ENCODE results near the gene LCN12. TPM values are rescaled to one million over a fixed set of nuclear protein-coding genes. Genes with fewer than 3 reads are reported as not detected.

The LCN12 gene
- total and polyA plus RNA-seq, 2 donors from 2014 or later = 35.5 to 42.9 TPM

- H3K27me3 ChIP-seq (ENCODE audit: control insufficient read depth, insufficient read depth, low read length) = no peaks in the 10 kb centered on the region
- TF ChIP-seq, protein P1, sequence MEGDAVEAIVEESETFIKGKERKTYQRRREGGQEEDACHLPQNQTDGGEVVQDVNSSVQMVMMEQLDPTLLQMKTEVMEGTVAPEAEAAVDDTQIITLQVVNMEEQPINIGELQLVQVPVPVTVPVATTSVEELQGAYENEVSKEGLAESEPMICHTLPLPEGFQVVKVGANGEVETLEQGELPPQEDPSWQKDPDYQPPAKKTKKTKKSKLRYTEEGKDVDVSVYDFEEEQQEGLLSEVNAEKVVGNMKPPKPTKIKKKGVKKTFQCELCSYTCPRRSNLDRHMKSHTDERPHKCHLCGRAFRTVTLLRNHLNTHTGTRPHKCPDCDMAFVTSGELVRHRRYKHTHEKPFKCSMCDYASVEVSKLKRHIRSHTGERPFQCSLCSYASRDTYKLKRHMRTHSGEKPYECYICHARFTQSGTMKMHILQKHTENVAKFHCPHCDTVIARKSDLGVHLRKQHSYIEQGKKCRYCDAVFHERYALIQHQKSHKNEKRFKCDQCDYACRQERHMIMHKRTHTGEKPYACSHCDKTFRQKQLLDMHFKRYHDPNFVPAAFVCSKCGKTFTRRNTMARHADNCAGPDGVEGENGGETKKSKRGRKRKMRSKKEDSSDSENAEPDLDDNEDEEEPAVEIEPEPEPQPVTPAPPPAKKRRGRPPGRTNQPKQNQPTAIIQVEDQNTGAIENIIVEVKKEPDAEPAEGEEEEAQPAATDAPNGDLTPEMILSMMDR (IDR thresholded peaks at IDR 0.05; ENCODE audit: borderline replicate concordance, extremely low read depth, insufficient read depth) = no peak
- DNase-seq (peak in 3 of 5 donors; percentile 38 to 69 (median 56)), FAIRE-seq (no peak)
- no peaks in the 10 kb centered on the region for H3K36me3 ChIP-seq (ENCODE audit: control insufficient read depth in 2 of 3, insufficient read depth in 3 of 3, low read length in 3 of 3)
- peaks cover 0 to 10% (median 5%) of the 10 kb centered on the region in 3 donors for H3K4me1 ChIP-seq (ENCODE audit: control insufficient read depth in 2 of 3, insufficient read depth in 2 of 3, low read depth in 1 of 3, low read length in 3 of 3)
- no peak overlapping the region for H3K9ac ChIP-seq (ENCODE audit: low read length in 3 of 3)
- no peak overlapping the region for H3K27ac ChIP-seq (ENCODE audit: low read depth in 2 of 2, low read length in 2 of 2)
- H3K4me3 ChIP-seq (ENCODE audit: low read length in 3 of 3) = no peak overlapping the region
- intact Hi-C loops (cut with DNase I) = loop anchor here (10.0 kb wide), 1 partner anchor 72 kb away; the partner anchor contains the start of gene ABCA2
- H3K9me3 ChIP-seq (ENCODE audit: control insufficient read depth in 2 of 3, insufficient read depth in 1 of 3, low read length in 3 of 3) = no peaks in the 10 kb centered on the region
These were observed 1.1 kb downstream of the LCN12 start for GRCh38 chr9:136952876-136953770.

- peak in 2 of 5 donors; percentile 50 to 74 for DNase-seq
- intact Hi-C loops (cut with DNase I) = loop anchor here (10.0 kb wide), 1 partner anchor 71 kb away; the partner anchor contains the start of gene ABCA2
- Histone ChIP-seq H3K4me3 (ENCODE audit: low read length in 3 of 3) (no peak overlapping the region), H3K27me3 (ENCODE audit: control insufficient read depth, insufficient read depth, low read length) (no peaks in the 10 kb centered on the region), H3K4me1 (ENCODE audit: control insufficient read depth in 2 of 3, insufficient read depth in 2 of 3, low read depth in 1 of 3, low read length in 3 of 3) (peaks cover 0 to 8% (median 4%) of the 10 kb centered on the region in 3 donors), H3K36me3 (ENCODE audit: control insufficient read depth in 2 of 3, insufficient read depth in 3 of 3, low read length in 3 of 3) (no peaks in the 10 kb centered on the region), H3K9ac (ENCODE audit: low read length in 3 of 3) (no peak overlapping the region), H3K9me3 (ENCODE audit: control insufficient read depth in 2 of 3, insufficient read depth in 1 of 3, low read length in 3 of 3) (no peaks in the 10 kb centered on the region), H3K27ac (ENCODE audit: low read depth in 2 of 2, low read length in 2 of 2) (no peak overlapping the region)
- TF ChIP-seq, protein P1 (IDR thresholded peaks at IDR 0.05; ENCODE audit: borderline replicate concordance, extremely low read depth, insufficient read depth) = no peak
- no peak for FAIRE-seq
These were observed 1.7 kb downstream of the LCN12 start for GRCh38 chr9:136953771-136954269.

DNA sequence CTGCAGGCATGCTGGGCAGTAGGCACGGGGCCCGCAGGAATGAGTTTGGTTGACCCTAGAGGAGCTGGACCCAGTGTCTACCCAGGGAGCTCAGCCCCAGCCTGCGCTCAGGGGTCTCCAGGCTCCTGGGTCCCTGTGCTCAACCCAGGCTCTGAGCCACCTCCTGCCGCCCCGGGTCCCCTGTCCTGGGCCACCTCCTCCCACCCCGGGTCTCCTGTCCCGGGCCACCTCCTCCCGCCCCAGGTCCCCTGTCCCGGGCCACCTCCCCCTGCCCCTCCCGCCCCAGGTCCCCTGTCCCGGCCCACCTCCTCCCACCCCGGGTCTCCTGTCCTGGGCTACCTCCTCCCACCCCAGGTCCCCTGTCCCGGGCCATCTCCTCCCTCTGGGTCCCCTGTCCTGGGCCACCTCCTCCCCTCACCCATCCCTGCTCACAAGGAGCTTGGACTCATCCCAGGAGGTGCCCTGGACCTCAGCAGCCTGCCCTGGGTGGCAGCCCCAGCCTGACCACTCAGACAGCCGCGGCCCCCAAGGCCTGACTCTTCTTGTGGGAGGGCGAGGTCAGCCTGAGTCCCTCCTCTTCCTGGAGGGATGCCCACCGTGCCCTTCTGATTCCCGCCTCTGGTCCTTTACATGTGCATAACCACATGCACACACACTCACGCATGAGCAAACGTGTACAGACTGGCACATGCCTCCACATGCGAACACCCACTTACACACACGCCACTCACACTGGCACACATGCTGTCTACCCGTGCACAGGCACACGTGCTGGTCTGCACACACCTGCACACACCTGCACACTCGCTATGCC lies 2.4 kb downstream of the LCN12 start:
- Histone ChIP-seq H3K27me3 (ENCODE audit: control insufficient read depth, insufficient read depth, low read length) (no peaks in the 10 kb centered on the region), H3K36me3 (ENCODE audit: control insufficient read depth in 2 of 3, insufficient read depth in 3 of 3, low read length in 3 of 3) (no peaks in the 10 kb centered on the region), H3K27ac (ENCODE audit: low read depth in 2 of 2, low read length in 2 of 2) (no peak overlapping the region), H3K4me1 (ENCODE audit: control insufficient read depth in 2 of 3, insufficient read depth in 2 of 3, low read depth in 1 of 3, low read length in 3 of 3) (peaks cover 0 to 7% (median 0%) of the 10 kb centered on the region in 3 donors), H3K4me3 (ENCODE audit: low read length in 3 of 3) (no peak overlapping the region), H3K9me3 (ENCODE audit: control insufficient read depth in 2 of 3, insufficient read depth in 1 of 3, low read length in 3 of 3) (no peaks in the 10 kb centered on the region), H3K9ac (ENCODE audit: low read length in 3 of 3) (no peak overlapping the region)
- TF ChIP-seq, protein P1 (IDR thresholded peaks at IDR 0.05; ENCODE audit: borderline replicate concordance, extremely low read depth, insufficient read depth) = no peak
- intact Hi-C loops (cut with DNase I) = loop anchor here (10.0 kb wide), 1 partner anchor 70 kb away; the partner anchor contains the start of gene ABCA2
- DNase-seq = peak in 2 of 5 donors; percentile 41 to 76
- FAIRE-seq = no peak

Measured in kidney (tissue), 14 donors.